ENCODE measurements around the gene BCDIN3D.
A peak's percentile ranks its signal among the peaks of the same experiment; 100 is the strongest.

The BCDIN3D gene

GRCh38 chr12:49798248-49798647 is 44.7 kb downstream of the BCDIN3D start:
- TF ChIP-seq CTCF (IDR thresholded peaks at IDR 0.05; ENCODE audit: extremely low read depth, insufficient read depth, missing control alignments) = no peak
- in situ Hi-C loops (cut with MboI; ENCODE audit: low pct_unique_long_range_greater_than_20kb, low sequenced_read_pairs, unreplicated experiment) = no loop called here
- DNase-seq (ENCODE audit: low spot score) = peak; percentile 10

- TF ChIP-seq CTCF (IDR thresholded peaks at IDR 0.05; ENCODE audit: extremely low read depth, insufficient read depth, missing control alignments) = no peak
- in situ Hi-C loops (cut with MboI; ENCODE audit: low pct_unique_long_range_greater_than_20kb, low sequenced_read_pairs, unreplicated experiment) = no loop called here
Observed at GRCh38 chr12:49797449-49797776, 45.5 kb downstream of the BCDIN3D start.

GRCh38 chr12:49796606-49797448 is 46.1 kb downstream of the BCDIN3D start:
- in situ Hi-C loops (cut with MboI; ENCODE audit: low pct_unique_long_range_greater_than_20kb, low sequenced_read_pairs, unreplicated experiment) = no loop called here
- DNase-seq (ENCODE audit: low spot score) = no peak
- TF ChIP-seq CTCF (IDR thresholded peaks at IDR 0.05; ENCODE audit: extremely low read depth, insufficient read depth, missing control alignments) = no peak

More at GRCh38 chr12:49797449-49797776, 45.5 kb downstream of the BCDIN3D start:
- DNase-seq (ENCODE audit: low spot score) = no peak

GRCh38 chr12:49796155-49796554 is 46.8 kb downstream of the BCDIN3D start:
- no peak for DNase-seq (ENCODE audit: low spot score)
- in situ Hi-C loops (cut with MboI; ENCODE audit: low pct_unique_long_range_greater_than_20kb, low sequenced_read_pairs, unreplicated experiment) = no loop called here
- no peak for TF ChIP-seq CTCF (IDR thresholded peaks at IDR 0.05; ENCODE audit: extremely low read depth, insufficient read depth, missing control alignments)

GRCh38 chr12:49795654-49796105 is 47.2 kb downstream of the BCDIN3D start:
- in situ Hi-C loops (cut with MboI; ENCODE audit: low pct_unique_long_range_greater_than_20kb, low sequenced_read_pairs, unreplicated experiment) = no loop called here
- TF ChIP-seq CTCF (IDR thresholded peaks at IDR 0.05; ENCODE audit: extremely low read depth, insufficient read depth, missing control alignments) = no peak
- no peak for DNase-seq (ENCODE audit: low spot score)

- in situ Hi-C loops (cut with MboI; ENCODE audit: low pct_unique_long_range_greater_than_20kb, low sequenced_read_pairs, unreplicated experiment) = no loop called here
- no peak for DNase-seq (ENCODE audit: low spot score)
- TF ChIP-seq CTCF (IDR thresholded peaks at IDR 0.05; ENCODE audit: extremely low read depth, insufficient read depth, missing control alignments) = no peak
Observed at GRCh38 chr12:49794811-49795653, 47.9 kb downstream of the BCDIN3D start.
